Measurements from ENCODE around the gene PREB. TPM values are rescaled to one million over a fixed set of nuclear protein-coding genes. Genes with fewer than 3 reads are reported as not detected.
A peak's percentile ranks its signal among the peaks of the same experiment; 100 is the strongest.

Gene PREB
- total RNA-seq, 1 donor from 2014 or later, result 14.1 TPM

DNA sequence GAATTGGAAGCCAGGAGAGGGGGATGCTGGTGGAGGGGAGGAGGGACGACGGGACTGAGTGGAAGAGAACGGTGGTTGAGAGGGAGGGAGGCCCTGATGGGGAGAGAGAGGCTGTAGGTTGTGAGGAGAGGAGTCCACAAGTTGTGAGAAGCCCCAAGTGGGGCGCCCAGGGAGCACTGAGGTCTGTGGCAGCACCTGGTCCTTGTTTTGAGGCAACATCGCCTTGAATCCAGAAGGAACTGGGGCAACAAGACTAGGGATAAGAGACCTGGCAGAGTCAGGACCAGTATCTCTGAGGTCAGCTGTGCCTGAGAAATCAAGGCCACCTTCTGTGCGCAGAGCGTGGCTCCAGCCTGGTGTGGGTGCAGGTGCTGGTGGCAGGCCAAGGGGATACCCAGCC is 3.7 kb upstream of the PREB start:
- peaks cover 0 to under 1% (median 0%) of the 10 kb centered on the region in 3 donors for H3K36me3 ChIP-seq (ENCODE audit: control insufficient read depth in 3 of 3, insufficient read depth in 3 of 3, low read length in 3 of 3)
- no peaks in the 10 kb centered on the region for H3K27me3 ChIP-seq (ENCODE audit: control insufficient read depth in 3 of 3, insufficient read depth in 3 of 3, low read length in 3 of 3)
- H3K9ac ChIP-seq (ENCODE audit: low read depth in 1 of 3, low read length in 3 of 3), result no peak overlapping the region
- H3K4me3 ChIP-seq (ENCODE audit: low read length in 3 of 3), result no peak overlapping the region
- H3K27ac ChIP-seq (ENCODE audit: low read depth, low read length), result no peak overlapping the region
- peaks cover 6 to 11% (median 7%) of the 10 kb centered on the region in 3 donors for H3K4me1 ChIP-seq (ENCODE audit: control insufficient read depth in 3 of 3, insufficient read depth in 3 of 3, low read length in 3 of 3)
- no peaks in the 10 kb centered on the region for H3K9me3 ChIP-seq (ENCODE audit: control insufficient read depth in 3 of 3, low read length in 3 of 3)

- no peaks in the 10 kb centered on the region for H3K27me3 ChIP-seq (ENCODE audit: control insufficient read depth in 3 of 3, insufficient read depth in 3 of 3, low read length in 3 of 3)
- H3K36me3 ChIP-seq (ENCODE audit: control insufficient read depth in 3 of 3, insufficient read depth in 3 of 3, low read length in 3 of 3), result peaks cover 5 to 7% (median 7%) of the 10 kb centered on the region in 3 donors
- H3K27ac ChIP-seq (ENCODE audit: low read depth, low read length), result no peak overlapping the region
- H3K4me3 ChIP-seq (ENCODE audit: low read length in 3 of 3), result no peak overlapping the region
- no peak overlapping the region for H3K9ac ChIP-seq (ENCODE audit: low read depth in 1 of 3, low read length in 3 of 3)
- H3K4me1 ChIP-seq (ENCODE audit: control insufficient read depth in 3 of 3, insufficient read depth in 3 of 3, low read length in 3 of 3), result peaks cover 12 to 17% (median 14%) of the 10 kb centered on the region in 3 donors
- no peaks in the 10 kb centered on the region for H3K9me3 ChIP-seq (ENCODE audit: control insufficient read depth in 3 of 3, low read length in 3 of 3)
These were observed 3.0 kb upstream of the PREB start for GRCh38 chr2:27137322-27137935.

DNA sequence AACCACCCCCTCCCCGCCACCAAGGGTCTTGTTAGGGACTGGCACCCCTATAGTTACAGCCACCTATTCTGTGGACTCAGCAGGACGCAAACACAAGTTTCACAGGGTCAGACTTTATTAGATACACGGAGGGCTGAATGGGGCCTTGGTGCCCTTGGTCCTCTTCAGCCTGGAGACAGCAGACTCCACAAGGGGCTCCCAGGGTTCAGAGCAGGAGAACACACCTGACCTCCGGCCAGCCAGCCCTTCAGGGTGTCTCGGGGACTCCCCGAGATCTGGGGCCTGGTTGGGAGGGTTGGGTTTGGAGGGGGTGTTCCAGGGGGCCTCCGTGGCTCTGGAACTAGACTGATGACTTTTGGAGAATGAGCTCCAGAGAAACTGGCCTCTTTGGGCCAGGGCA is 2.3 kb upstream of the PREB start:
- Histone ChIP-seq H3K4me3 (ENCODE audit: low read length in 3 of 3) (no peak overlapping the region), H3K9ac (ENCODE audit: low read depth in 1 of 3, low read length in 3 of 3) (no peak overlapping the region), H3K27ac (ENCODE audit: low read depth, low read length) (no peak overlapping the region), H3K9me3 (ENCODE audit: control insufficient read depth in 3 of 3, low read length in 3 of 3) (no peaks in the 10 kb centered on the region), H3K36me3 (ENCODE audit: control insufficient read depth in 3 of 3, insufficient read depth in 3 of 3, low read length in 3 of 3) (peaks cover 12 to 14% (median 13%) of the 10 kb centered on the region in 3 donors), H3K4me1 (ENCODE audit: control insufficient read depth in 3 of 3, insufficient read depth in 3 of 3, low read length in 3 of 3) (peaks cover 14 to 20% (median 16%) of the 10 kb centered on the region in 3 donors), H3K27me3 (ENCODE audit: control insufficient read depth in 3 of 3, insufficient read depth in 3 of 3, low read length in 3 of 3) (no peaks in the 10 kb centered on the region)

DNA sequence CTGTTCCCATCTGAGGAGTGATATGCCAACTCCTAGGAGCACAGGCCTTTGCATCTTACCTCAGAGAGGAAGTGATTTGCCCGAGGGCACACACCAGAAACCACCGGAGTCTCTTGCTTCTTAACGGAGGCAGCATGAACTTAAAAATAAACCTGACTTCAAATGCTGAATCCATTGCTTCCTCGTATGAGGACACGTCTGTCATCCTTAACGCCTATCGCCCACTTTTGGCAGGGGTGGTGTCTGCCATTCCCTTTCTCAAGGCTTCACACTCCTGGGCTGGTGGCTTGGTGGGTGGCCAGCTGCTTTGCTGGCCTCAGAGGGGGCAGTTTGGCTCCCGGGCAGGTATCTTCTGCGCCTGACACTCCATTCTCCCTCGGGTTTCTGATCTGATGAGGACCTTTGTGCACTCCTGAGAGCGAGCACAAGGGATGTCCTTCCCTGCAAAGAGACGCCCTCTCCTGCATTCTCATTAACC is 1.1 kb upstream of the PREB start:
- no peak overlapping the region for H3K9ac ChIP-seq (ENCODE audit: low read depth in 1 of 3, low read length in 3 of 3)
- peaks cover 14 to 20% (median 16%) of the 10 kb centered on the region in 3 donors for H3K4me1 ChIP-seq (ENCODE audit: control insufficient read depth in 3 of 3, insufficient read depth in 3 of 3, low read length in 3 of 3)
- H3K27me3 ChIP-seq (ENCODE audit: control insufficient read depth in 3 of 3, insufficient read depth in 3 of 3, low read length in 3 of 3), result no peaks in the 10 kb centered on the region
- peaks cover 24 to 26% (median 25%) of the 10 kb centered on the region in 3 donors for H3K36me3 ChIP-seq (ENCODE audit: control insufficient read depth in 3 of 3, insufficient read depth in 3 of 3, low read length in 3 of 3)
- H3K9me3 ChIP-seq (ENCODE audit: control insufficient read depth in 3 of 3, low read length in 3 of 3), result no peaks in the 10 kb centered on the region
- peak overlapping the region; percentile 88 for H3K27ac ChIP-seq (ENCODE audit: low read depth, low read length)
- no peak overlapping the region for H3K4me3 ChIP-seq (ENCODE audit: low read length in 3 of 3)

GRCh38 chr2:27134781-27135477 is 493 bp upstream of the PREB start:
- H3K9ac ChIP-seq (ENCODE audit: low read depth in 1 of 3, low read length in 3 of 3), result no peak overlapping the region
- H3K27ac ChIP-seq (ENCODE audit: low read depth, low read length), result peak overlapping the region; percentile 88
- H3K4me1 ChIP-seq (ENCODE audit: control insufficient read depth in 3 of 3, insufficient read depth in 3 of 3, low read length in 3 of 3), result peaks cover 14 to 20% (median 16%) of the 10 kb centered on the region in 3 donors
- H3K9me3 ChIP-seq (ENCODE audit: control insufficient read depth in 3 of 3, low read length in 3 of 3), result no peaks in the 10 kb centered on the region
- no peaks in the 10 kb centered on the region for H3K27me3 ChIP-seq (ENCODE audit: control insufficient read depth in 3 of 3, insufficient read depth in 3 of 3, low read length in 3 of 3)
- peaks cover 30 to 32% (median 30%) of the 10 kb centered on the region in 3 donors for H3K36me3 ChIP-seq (ENCODE audit: control insufficient read depth in 3 of 3, insufficient read depth in 3 of 3, low read length in 3 of 3)
- peak overlapping the region; percentile 30 to 40 (median 35) for H3K4me3 ChIP-seq (ENCODE audit: low read length in 3 of 3)

- Histone ChIP-seq H3K9me3 (ENCODE audit: control insufficient read depth in 3 of 3, low read length in 3 of 3) (no peaks in the 10 kb centered on the region), H3K27ac (ENCODE audit: low read depth, low read length) (peak overlapping the region; percentile 88), H3K4me3 (ENCODE audit: low read length in 3 of 3) (peak overlapping the region; percentile 77 to 92 (median 92)), H3K36me3 (ENCODE audit: control insufficient read depth in 3 of 3, insufficient read depth in 3 of 3, low read length in 3 of 3) (peaks cover 34 to 41% (median 38%) of the 10 kb centered on the region in 3 donors), H3K27me3 (ENCODE audit: control insufficient read depth in 3 of 3, insufficient read depth in 3 of 3, low read length in 3 of 3) (no peaks in the 10 kb centered on the region), H3K4me1 (ENCODE audit: control insufficient read depth in 3 of 3, insufficient read depth in 3 of 3, low read length in 3 of 3) (peaks cover 14 to 20% (median 16%) of the 10 kb centered on the region in 3 donors), H3K9ac (ENCODE audit: low read depth in 1 of 3, low read length in 3 of 3) (peak overlapping the region; percentile 91 to 96 (median 92))
These were observed 1.1 kb downstream of the PREB start for GRCh38 chr2:27133195-27133875.

- no peak overlapping the region for H3K27ac ChIP-seq (ENCODE audit: low read depth, low read length)
- H3K27me3 ChIP-seq (ENCODE audit: control insufficient read depth in 3 of 3, insufficient read depth in 3 of 3, low read length in 3 of 3), result no peaks in the 10 kb centered on the region
- H3K4me1 ChIP-seq (ENCODE audit: control insufficient read depth in 3 of 3, insufficient read depth in 3 of 3, low read length in 3 of 3), result peaks cover 16 to 22% (median 16%) of the 10 kb centered on the region in 3 donors
These were observed 3.0 kb downstream of the PREB start for GRCh38 chr2:27131429-27131828.

DNA sequence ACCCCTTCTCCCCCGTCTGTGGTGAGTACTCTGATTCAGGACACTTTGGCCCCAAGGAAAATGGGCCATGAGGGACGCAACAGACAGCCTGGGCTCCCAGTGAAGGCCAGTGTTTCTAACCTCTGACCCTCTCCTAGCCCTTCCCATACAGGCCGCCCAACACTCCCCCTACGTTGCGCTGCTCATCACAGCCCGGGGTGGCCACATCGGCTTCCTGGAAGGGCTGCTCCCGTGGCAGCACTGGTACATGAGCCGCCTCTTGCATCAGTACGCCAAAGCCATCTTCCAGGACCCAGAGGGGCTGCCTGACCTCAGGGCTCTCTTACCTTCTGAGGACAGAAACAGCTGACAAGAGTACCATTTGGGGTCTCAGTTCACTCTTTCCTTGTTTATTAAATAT is 4.0 kb downstream of the PREB start:
- Histone ChIP-seq H3K27ac (ENCODE audit: low read depth, low read length) (no peak overlapping the region), H3K4me1 (ENCODE audit: control insufficient read depth in 3 of 3, insufficient read depth in 3 of 3, low read length in 3 of 3) (peaks cover 24 to 31% (median 25%) of the 10 kb centered on the region in 3 donors), H3K4me3 (ENCODE audit: low read length in 3 of 3) (no peak overlapping the region), H3K36me3 (ENCODE audit: control insufficient read depth in 3 of 3, insufficient read depth in 3 of 3, low read length in 3 of 3) (peaks cover 34 to 41% (median 38%) of the 10 kb centered on the region in 3 donors), H3K9ac (ENCODE audit: low read depth in 1 of 3, low read length in 3 of 3) (no peak overlapping the region), H3K27me3 (ENCODE audit: control insufficient read depth in 3 of 3, insufficient read depth in 3 of 3, low read length in 3 of 3) (no peaks in the 10 kb centered on the region), H3K9me3 (ENCODE audit: control insufficient read depth in 3 of 3, low read length in 3 of 3) (no peaks in the 10 kb centered on the region)

More at GRCh38 chr2:27131429-27131828, 3.0 kb downstream of the PREB start:
- Histone ChIP-seq H3K4me3 (ENCODE audit: low read length in 3 of 3) (no peak overlapping the region), H3K9me3 (ENCODE audit: control insufficient read depth in 3 of 3, low read length in 3 of 3) (no peaks in the 10 kb centered on the region), H3K9ac (ENCODE audit: low read depth in 1 of 3, low read length in 3 of 3) (no peak overlapping the region), H3K36me3 (ENCODE audit: control insufficient read depth in 3 of 3, insufficient read depth in 3 of 3, low read length in 3 of 3) (peaks cover 34 to 41% (median 38%) of the 10 kb centered on the region in 3 donors)

DNA sequence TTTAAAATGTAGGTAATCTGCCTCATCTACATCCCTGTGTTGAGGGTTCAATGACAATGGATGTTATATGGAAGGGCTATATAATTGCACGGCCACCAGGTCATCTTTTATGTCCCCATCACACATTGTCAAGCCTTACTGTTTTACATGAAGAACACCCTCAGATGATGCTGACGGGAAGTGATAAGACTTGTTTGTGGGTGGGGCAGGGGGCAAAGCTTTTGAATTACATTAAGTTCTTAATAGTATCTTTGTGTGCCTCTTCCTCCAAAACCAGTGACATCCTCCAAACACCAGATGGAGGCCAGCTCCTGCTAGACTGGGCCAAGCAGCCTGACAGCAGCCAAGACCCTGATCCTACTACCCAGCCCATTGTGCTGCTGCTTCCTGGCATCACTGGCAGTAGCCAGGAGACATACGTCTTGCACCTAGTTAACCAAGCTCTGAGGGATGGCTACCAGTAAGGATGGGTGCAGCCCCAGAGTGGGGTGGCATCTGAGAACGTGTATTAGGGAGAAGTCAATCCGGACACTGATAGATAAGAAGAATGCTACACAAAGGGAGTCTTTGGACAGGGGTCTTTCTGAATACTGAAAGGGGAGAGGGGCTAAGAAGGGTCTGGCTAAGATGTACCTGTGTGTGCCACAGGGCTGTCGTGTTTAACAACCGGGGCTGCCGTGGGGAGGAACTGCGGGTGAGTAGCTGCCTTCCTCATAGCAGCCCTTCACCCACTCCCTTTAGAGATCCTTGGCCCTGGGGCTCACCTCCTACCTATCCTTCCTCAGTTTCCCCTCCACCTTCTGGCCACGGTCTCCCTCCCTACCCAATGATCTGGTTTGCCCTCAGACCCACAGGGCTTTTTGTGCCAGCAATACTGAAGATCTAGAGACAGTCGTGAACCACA is 5.5 kb downstream of the PREB start:
- Histone ChIP-seq H3K4me3 (ENCODE audit: low read length in 3 of 3) (no peak overlapping the region), H3K27ac (ENCODE audit: low read depth, low read length) (no peak overlapping the region), H3K27me3 (ENCODE audit: control insufficient read depth in 3 of 3, insufficient read depth in 3 of 3, low read length in 3 of 3) (no peaks in the 10 kb centered on the region), H3K4me1 (ENCODE audit: control insufficient read depth in 3 of 3, insufficient read depth in 3 of 3, low read length in 3 of 3) (peaks cover 28 to 33% (median 32%) of the 10 kb centered on the region in 3 donors), H3K9ac (ENCODE audit: low read depth in 1 of 3, low read length in 3 of 3) (no peak overlapping the region), H3K9me3 (ENCODE audit: control insufficient read depth in 3 of 3, low read length in 3 of 3) (no peaks in the 10 kb centered on the region), H3K36me3 (ENCODE audit: control insufficient read depth in 3 of 3, insufficient read depth in 3 of 3, low read length in 3 of 3) (peaks cover 34 to 41% (median 38%) of the 10 kb centered on the region in 3 donors)

Measured in skeletal muscle tissue (tissue), 4 donors.